ENCODE results near the gene CLMN.

Gene CLMN

DNA sequence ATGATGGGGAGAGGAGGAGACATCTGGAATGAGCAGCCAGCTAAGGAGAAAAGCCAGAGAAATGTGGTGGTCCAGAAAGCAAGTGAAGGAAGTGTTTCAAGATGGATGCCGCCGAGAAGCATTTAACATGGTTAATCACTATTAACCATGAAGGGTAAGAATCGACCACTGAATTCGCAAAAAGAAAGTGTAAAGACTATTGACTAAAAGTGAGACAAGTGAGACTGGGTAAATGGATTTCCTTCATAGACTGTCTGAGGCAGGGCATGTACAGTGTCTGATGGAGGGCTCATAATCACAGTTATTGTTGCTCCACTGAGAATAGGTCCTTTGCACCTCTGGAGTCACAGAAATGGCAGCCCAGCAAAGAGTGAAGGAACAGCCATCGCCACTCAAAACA is 25.3 kb upstream of the CLMN start:
- no peak for DNase-seq (ENCODE audit: low spot score)
- TF ChIP-seq, protein P1, sequence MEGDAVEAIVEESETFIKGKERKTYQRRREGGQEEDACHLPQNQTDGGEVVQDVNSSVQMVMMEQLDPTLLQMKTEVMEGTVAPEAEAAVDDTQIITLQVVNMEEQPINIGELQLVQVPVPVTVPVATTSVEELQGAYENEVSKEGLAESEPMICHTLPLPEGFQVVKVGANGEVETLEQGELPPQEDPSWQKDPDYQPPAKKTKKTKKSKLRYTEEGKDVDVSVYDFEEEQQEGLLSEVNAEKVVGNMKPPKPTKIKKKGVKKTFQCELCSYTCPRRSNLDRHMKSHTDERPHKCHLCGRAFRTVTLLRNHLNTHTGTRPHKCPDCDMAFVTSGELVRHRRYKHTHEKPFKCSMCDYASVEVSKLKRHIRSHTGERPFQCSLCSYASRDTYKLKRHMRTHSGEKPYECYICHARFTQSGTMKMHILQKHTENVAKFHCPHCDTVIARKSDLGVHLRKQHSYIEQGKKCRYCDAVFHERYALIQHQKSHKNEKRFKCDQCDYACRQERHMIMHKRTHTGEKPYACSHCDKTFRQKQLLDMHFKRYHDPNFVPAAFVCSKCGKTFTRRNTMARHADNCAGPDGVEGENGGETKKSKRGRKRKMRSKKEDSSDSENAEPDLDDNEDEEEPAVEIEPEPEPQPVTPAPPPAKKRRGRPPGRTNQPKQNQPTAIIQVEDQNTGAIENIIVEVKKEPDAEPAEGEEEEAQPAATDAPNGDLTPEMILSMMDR (IDR thresholded peaks at IDR 0.05), result no peak
- Histone ChIP-seq H3K27ac (no peak overlapping the region), H3K4me3 (no peak overlapping the region)

DNA sequence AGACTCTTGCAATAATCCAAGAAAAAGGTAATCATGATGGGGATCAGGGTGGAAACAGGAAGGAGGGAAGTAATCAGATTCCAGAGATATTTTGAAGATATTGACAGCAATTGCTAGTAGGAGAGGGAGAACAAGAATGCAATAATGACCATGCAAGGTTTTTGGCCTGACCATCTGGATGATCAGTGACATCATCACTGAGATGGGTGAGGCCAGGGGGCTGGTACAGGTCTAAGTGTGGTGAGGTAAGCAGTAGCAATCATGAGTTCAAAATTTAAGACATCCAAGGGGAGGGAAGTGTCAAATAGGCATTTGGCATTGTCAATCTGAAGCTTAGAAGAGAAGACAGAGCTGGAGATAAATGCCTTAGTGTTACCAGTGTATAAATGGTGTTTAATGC is 24.8 kb upstream of the CLMN start:
- DNase-seq (ENCODE audit: low spot score), result no peak
- Histone ChIP-seq H3K27ac (no peak overlapping the region), H3K4me3 (no peak overlapping the region)
- TF ChIP-seq, protein P1 (IDR thresholded peaks at IDR 0.05), result no peak

DNA sequence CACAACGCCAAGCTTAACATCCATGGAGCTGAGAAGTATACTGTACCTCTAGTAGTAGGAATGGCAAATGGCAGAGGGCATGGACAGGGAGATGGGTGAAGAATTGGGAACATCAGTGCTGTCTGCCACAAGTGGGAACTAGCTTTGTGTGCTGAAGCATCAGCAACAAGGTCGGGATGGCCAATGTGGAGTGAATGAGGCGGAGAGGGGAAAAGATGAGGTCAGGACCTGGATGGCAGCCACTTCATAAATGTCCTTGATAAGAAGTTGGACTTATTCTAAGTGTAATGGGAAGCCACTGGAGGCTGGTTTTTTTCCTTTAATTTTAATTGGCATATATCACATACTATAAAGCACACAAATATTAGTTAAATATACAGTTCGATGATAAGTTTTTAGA is 21.9 kb upstream of the CLMN start:
- Histone ChIP-seq H3K27ac (no peak overlapping the region), H3K4me3 (no peak overlapping the region)
- no peak for DNase-seq (ENCODE audit: low spot score)
- TF ChIP-seq, protein P1 (IDR thresholded peaks at IDR 0.05), result no peak

DNA sequence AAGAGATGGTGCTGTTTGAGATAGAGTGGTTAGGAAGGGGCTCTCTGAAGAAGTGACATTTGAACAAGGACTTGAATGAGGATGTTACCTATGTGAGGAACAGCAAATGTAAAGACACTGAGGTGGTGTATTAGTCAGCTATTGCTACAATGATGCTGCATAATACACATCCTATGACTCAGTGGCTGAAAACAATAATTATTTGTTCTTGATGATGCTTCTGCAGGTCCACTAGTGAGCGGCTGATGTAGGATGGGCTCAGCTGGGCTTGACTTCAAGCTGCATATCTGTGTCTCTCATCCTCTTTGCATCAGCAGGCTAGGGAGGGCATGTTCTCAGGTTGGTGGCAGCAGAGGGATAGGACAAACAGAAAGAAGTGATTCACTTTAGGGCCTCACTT is 21.4 kb upstream of the CLMN start:
- TF ChIP-seq, protein P1 (IDR thresholded peaks at IDR 0.05), result no peak
- Histone ChIP-seq H3K4me3 (no peak overlapping the region), H3K27ac (no peak overlapping the region)
- peak; percentile 21 for DNase-seq (ENCODE audit: low spot score)

DNA sequence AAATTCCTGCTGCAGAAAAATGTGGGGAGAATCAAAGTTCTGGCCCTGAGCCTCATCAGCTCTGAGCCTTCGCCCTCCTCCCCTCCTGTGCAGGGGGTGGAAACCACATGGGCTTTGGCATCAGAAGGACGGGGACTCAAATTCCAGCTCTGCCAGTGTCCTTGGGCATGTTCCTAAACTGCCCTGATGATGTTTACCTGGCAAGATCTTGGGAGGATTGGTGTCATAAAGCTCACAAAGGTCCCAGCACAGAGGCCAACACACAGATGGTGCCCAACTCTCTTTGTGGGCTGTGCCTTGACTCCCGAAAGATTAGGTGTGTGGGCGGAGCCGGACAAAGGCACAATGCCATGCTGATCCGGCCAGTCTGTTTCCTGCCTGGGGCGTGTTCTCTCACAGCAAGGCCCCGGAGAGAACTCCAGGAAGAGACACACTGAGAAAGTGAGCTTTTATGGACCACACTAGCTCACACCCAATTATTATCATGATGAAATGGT is 20.5 kb upstream of the CLMN start:
- DNase-seq (ENCODE audit: low spot score), result peak; percentile 53
- TF ChIP-seq, protein P1 (IDR thresholded peaks at IDR 0.05), result no peak
- Histone ChIP-seq H3K27ac (no peak overlapping the region), H3K4me3 (no peak overlapping the region)

DNA sequence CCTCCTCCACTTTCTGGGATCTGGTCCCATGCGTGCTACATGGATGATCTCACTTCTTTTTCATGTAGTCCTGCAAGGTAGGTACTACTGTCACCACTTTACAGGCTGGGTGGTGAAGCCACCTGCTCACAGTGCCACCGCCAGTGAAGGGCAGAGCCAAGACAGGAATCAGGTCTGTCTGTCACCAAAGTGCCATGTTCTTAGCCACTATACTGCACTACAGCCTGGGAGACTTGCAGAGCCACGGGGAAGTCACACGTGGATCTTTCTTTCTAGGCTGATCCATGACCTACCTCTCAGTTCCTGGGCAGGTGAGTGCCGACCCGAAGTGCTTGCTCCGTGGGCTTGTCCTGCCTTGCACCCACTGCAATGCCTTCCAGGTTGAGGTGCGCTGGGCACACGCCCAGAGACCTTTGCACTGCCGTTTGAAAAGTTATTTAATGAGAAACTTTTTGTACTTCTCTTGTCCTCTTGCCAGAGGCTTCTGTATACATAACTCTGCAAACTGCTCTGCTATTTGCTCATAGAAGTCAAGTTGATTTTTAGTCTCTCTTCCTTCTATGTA is 19.7 kb upstream of the CLMN start:
- Histone ChIP-seq H3K27ac (no peak overlapping the region), H3K4me3 (no peak overlapping the region)
- peak; percentile 56 for DNase-seq (ENCODE audit: low spot score)
- TF ChIP-seq, protein P1 (IDR thresholded peaks at IDR 0.05), result no peak

DNA sequence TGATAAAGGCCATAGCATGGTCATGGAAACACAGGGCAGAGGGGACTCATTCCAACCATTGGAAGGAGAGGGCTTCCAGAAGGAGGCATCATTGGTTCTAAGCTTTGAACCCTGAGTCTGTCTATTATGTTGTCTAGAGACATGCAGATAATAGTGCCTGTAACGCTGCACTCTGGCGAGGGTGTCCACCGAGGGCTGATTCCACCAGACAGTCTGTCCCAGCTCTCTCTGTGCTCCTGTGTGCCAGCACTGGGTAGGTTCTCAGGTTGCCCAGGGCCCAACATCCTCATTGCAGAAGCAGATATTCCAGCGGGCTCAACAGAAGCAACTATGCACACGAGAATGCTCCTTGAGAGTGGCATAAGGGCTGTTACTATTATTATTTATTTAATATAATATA is 18.7 kb upstream of the CLMN start:
- no peak overlapping the region for H3K27ac ChIP-seq
- no peak overlapping the region for H3K4me3 ChIP-seq
- TF ChIP-seq, protein P1 (IDR thresholded peaks at IDR 0.05), result no peak
- DNase-seq (ENCODE audit: low spot score), result peak; percentile 35
